ENCODE measurements around the gene CCL20.

The CCL20 gene

DNA sequence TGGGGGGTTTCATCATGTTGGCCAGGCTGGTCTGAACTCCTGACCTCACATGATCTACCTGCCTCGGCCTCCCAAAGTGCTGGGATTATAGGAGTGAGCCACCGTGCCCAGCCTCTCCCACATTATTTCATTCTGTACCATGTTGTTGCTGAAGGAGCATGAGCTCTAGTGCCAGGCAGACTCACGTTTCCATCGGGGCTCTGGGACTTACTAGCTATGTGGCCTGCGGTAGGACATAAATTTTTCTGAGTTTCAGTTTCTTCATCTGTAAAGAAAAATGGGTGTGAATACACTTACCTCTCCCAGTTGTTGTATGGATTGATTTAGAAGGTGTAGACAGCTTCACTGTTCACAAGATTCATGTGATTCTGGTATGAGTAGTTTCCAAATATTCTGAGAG lies 30.8 kb upstream of the CCL20 start:
- Mint-ChIP-seq H3K4me1 (peaks cover 5% of the 10 kb centered on the region), H3K27ac (no peak overlapping the region), H3K9me3 (no peaks in the 10 kb centered on the region), H3K27me3 (ENCODE audit: low read depth) (peaks cover 4% of the 10 kb centered on the region), H3K4me3 (no peak overlapping the region), H3K36me3 (ENCODE audit: low read depth) (no peaks in the 10 kb centered on the region)
- TF ChIP-seq, protein P1, sequence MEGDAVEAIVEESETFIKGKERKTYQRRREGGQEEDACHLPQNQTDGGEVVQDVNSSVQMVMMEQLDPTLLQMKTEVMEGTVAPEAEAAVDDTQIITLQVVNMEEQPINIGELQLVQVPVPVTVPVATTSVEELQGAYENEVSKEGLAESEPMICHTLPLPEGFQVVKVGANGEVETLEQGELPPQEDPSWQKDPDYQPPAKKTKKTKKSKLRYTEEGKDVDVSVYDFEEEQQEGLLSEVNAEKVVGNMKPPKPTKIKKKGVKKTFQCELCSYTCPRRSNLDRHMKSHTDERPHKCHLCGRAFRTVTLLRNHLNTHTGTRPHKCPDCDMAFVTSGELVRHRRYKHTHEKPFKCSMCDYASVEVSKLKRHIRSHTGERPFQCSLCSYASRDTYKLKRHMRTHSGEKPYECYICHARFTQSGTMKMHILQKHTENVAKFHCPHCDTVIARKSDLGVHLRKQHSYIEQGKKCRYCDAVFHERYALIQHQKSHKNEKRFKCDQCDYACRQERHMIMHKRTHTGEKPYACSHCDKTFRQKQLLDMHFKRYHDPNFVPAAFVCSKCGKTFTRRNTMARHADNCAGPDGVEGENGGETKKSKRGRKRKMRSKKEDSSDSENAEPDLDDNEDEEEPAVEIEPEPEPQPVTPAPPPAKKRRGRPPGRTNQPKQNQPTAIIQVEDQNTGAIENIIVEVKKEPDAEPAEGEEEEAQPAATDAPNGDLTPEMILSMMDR (IDR thresholded peaks at IDR 0.05; ENCODE audit: unreplicated experiment in 3 of 3) = no peak

DNA sequence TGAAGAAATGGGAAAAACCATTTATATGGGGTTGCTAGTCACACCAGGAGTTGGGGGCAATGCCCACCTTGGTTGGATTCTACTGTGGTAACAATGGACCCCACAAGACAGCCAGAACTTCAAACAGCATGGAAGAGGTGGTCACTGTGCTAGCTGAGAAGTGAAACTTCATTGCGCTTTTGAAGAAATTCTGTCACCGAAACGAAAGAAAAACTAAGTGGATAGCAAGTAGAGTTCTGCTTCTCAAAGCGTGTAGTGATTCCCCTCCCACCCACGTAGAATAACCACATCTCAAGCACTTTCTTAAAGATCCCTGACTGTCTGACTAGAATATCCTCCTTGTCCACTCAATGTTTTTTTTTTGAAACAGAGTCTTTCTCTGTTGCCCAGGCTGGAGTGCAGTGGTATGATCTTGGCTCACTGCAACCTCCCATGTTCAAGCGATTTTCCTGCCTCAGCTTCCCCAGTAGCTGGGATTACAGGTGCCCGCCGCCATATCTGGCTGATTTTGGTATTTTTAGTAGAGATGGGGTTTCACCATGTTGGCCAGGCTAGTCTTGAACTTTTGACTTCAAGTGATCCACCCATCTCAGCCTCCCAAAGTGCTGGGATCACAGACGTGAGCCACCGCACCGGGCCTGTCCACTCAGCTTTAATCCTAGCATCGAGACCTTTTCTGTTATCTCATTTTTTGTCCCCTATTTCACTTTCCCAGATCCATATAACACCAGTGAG lies 30.1 kb upstream of the CCL20 start:
- H3K27ac Mint-ChIP-seq = no peak overlapping the region
- no peaks in the 10 kb centered on the region for H3K9me3 Mint-ChIP-seq
- H3K4me3 Mint-ChIP-seq = no peak overlapping the region
- peaks cover 4% of the 10 kb centered on the region for H3K27me3 Mint-ChIP-seq (ENCODE audit: low read depth)
- H3K4me1 Mint-ChIP-seq = peaks cover 5% of the 10 kb centered on the region
- H3K36me3 Mint-ChIP-seq (ENCODE audit: low read depth) = no peaks in the 10 kb centered on the region
- TF ChIP-seq, protein P1 (IDR thresholded peaks at IDR 0.05; ENCODE audit: unreplicated experiment in 3 of 3) = no peak

DNA sequence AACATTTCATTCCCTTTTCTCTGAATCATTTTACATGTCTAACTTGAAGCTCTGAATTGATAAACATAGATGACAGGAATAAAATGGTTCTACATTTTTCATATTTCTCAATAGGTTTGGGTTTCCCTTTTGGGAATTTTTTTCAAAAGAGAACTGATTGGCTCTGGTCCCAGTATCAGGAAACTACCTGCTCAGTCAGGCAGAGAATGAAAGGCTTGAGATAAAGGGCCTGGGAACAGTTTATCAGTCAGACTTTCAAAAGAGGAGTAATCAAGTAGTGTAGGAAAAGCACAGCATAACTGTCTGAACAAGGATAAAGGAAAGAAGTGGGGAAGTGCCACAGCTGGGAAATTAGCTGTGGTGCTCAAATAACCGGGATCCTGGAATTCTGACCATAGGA lies 28.3 kb upstream of the CCL20 start:
- peaks cover 4% of the 10 kb centered on the region for H3K27me3 Mint-ChIP-seq (ENCODE audit: low read depth)
- no peaks in the 10 kb centered on the region for H3K9me3 Mint-ChIP-seq
- no peak overlapping the region for H3K4me3 Mint-ChIP-seq
- TF ChIP-seq, protein P1 (IDR thresholded peaks at IDR 0.05; ENCODE audit: unreplicated experiment in 3 of 3) = no peak
- peak overlapping the region; percentile 38 to 88 (median 82) for H3K27ac Mint-ChIP-seq
- H3K4me1 Mint-ChIP-seq = peaks cover 5% of the 10 kb centered on the region
- no peaks in the 10 kb centered on the region for H3K36me3 Mint-ChIP-seq (ENCODE audit: low read depth)

DNA sequence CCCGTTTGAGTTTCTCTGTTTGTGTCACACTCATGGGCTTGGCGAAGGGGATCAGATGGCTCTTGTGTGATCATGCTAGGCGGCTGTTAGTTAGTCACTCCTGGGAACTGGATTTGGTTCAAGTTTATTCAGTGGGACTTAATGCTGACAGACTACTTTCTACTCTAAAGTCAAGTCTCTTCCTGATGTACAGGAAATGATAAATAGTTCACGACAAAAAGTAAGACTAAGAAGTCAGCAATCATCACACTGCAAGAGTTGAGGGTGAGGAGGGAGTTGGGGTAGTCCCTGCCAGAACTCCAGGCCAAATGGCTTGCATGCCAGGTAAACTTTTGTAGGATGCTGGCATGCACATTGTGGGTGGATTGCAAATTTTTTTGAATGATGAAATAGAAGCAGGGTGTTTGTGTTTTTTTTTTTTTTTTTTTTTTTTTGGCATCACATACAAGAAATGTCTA lies 25.1 kb upstream of the CCL20 start:
- Mint-ChIP-seq H3K36me3 (ENCODE audit: low read depth) (no peaks in the 10 kb centered on the region), H3K4me1 (peaks cover 5% of the 10 kb centered on the region), H3K27ac (no peak overlapping the region), H3K4me3 (no peak overlapping the region), H3K27me3 (ENCODE audit: low read depth) (no peaks in the 10 kb centered on the region), H3K9me3 (no peaks in the 10 kb centered on the region)
- TF ChIP-seq, protein P1 (IDR thresholded peaks at IDR 0.05; ENCODE audit: unreplicated experiment in 3 of 3) = no peak

DNA sequence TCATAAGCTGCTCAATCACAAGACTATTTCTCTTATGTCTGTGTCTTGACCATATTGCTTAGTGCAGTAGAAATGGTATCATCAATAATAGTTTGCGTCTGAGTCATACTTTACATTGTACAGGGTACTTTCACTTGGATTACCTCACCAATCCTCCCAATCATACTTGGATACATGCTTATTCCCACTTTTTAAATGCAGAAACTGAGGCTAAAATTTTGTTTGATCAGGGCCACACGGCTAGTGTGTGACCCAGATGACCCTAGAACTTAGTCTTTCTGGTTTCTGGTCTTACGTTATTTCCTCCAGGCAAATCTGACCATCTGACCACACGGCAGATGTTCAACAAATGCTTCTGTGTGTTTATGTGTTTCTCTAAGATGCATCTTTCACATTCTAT lies 23.8 kb upstream of the CCL20 start:
- Mint-ChIP-seq H3K4me1 (peaks cover 5% of the 10 kb centered on the region), H3K36me3 (ENCODE audit: low read depth) (no peaks in the 10 kb centered on the region)

More for the DNA sequence above, 23.8 kb upstream of the CCL20 start:
- Mint-ChIP-seq H3K4me3 (no peak overlapping the region), H3K27ac (no peak overlapping the region), H3K27me3 (ENCODE audit: low read depth) (no peaks in the 10 kb centered on the region), H3K9me3 (no peaks in the 10 kb centered on the region)
- TF ChIP-seq, protein P1 (IDR thresholded peaks at IDR 0.05; ENCODE audit: unreplicated experiment in 3 of 3) = no peak

Measured in nephron (organoid).